HG03060 (cell line): ENCODE measurements around the gene SLF2.
A peak's percentile ranks its signal among the peaks of the same experiment; 100 is the strongest.

Experiments used
- ATAC-seq: cut with Tn5 transposase; IDR thresholded peaks from one replicate; pipeline ENCODE4 v1.9.1; 2021; ENCODE audit warnings: low read depth, moderate number of reproducible peaks; ENCODE audit not compliant: unreplicated experiment

SLF2 gene

GRCh38 chr10:100912605-100913469 is at the start of gene SLF2:
Gene SLF2 (plus strand): TSS chr10:100912963. CDS start chr10:100913111, 148 bp downstream.
- peak; percentile 82 for ATAC-seq

DNA sequence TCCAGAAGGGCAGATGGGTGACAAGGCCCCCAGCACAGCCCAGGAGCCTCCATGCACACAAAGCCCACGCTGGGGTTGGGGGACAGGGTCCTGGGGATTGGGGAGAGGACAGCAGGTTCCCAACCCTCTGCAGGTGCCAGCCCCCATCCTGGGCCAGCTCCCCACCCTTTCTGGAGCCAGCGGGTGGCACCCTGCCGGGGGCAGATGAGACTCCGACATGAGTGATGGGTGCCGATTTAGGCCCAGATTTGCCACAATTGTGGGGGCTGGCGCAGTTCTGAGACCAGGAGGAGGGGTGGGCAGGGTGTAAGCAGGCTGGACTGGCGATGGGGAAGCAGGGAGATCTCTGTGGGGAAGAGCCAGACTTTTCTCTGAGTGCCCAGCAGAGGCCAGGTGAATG is 49.3 kb upstream of the SLF2 start:
- no peak for ATAC-seq

GRCh38 chr10:100864036-100864885 is 48.5 kb upstream of the SLF2 start:
- ATAC-seq: no peak

- no peak for ATAC-seq
Measured at GRCh38 chr10:100864978-100865377, 47.8 kb upstream of the SLF2 start.

- no peak for ATAC-seq
Measured at GRCh38 chr10:100866010-100866409, 46.8 kb upstream of the SLF2 start.

DNA sequence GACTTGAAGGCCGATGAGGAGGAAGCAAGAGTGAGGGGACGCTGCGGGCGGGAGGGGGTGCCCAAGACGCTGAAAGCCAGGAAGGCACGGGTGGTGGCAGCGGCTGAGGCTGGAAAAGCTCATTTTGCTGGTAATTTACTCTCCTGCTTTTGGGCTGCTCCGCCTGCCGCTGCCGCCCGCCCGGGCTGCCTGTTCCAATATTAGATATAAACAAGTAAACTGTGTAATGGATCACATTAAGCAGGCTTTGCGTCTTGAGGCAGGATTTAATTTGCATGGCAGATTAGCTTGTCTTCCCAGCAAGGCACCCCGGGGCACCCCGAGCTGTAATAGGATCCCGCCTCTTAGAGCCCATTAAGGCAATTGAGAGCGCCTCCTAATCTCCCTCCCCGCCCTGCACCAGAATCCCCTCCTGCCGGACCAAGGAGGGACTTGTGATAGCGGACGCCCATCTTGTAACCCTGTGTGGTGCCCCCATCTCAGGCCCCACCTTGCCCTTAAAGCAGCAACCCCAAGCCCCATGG is 46.1 kb upstream of the SLF2 start:
- ATAC-seq: no peak

- ATAC-seq: no peak
Measured at GRCh38 chr10:100867261-100867963, 45.4 kb upstream of the SLF2 start.

GRCh38 chr10:100868382-100868781 is 44.4 kb upstream of the SLF2 start:
- ATAC-seq: no peak

GRCh38 chr10:100869399-100869798 is 43.4 kb upstream of the SLF2 start:
- ATAC-seq: no peak

GRCh38 chr10:100872034-100872791 is 40.5 kb upstream of the SLF2 start:
- ATAC-seq: no peak

- ATAC-seq: no peak
Measured at GRCh38 chr10:100873146-100873826, 39.5 kb upstream of the SLF2 start.

DNA sequence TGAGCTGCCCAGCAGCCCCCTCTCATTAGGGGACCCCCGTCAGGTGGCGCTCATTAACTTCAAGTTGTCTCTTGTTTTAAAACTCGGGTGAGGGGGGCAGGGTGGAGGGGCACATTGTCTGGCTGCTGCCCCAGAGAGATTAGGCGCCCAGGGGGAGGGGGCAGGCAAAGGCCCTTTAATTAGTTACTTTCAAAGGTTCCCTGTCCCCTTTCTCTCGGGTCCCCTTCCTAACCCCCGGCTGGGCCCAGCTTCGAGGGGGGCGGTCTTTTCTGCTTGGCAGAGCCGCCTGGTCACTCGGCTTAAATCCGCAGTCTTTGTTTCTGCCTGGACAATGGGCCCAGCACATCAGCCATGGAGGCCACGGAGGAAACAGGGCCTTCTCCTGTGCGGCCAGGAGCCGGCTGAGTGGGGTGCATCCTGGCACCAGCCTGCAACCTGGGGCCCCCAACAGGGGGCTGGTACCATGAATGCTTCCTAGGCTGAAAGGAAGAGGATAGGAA is 38.9 kb upstream of the SLF2 start:
- no peak for ATAC-seq

- ATAC-seq: no peak
Measured at GRCh38 chr10:100874702-100875483, 37.9 kb upstream of the SLF2 start.

GRCh38 chr10:100875484-100876166 is 37.1 kb upstream of the SLF2 start:
- ATAC-seq: no peak

- ATAC-seq: no peak
Measured at GRCh38 chr10:100876585-100877460, 35.9 kb upstream of the SLF2 start.

DNA sequence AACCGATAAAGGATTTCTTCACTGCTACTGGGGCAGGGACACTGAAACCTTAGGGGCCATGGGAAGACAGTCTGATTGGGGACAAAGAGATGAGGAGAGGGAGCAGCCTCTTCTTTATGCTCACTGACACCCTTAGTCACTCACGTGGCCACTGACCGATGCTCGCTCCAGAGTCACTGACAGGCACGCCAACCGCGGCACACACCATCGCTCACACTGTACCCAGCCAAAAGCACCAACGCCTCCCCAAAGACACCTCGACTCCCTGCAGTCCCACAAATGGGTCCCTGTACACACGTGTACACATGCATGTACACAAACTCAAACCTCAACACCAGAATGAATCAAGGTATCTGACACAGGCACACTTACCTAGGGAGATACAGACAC is 35.3 kb upstream of the SLF2 start:
- ATAC-seq: no peak
